OCI-LY7 (cell line): ENCODE measurements around the gene RASSF4. TPM values are rescaled to one million over a fixed set of nuclear protein-coding genes. Genes with fewer than 3 reads are reported as not detected.
A peak's percentile ranks its signal among the peaks of the same experiment; 100 is the strongest.

ENCODE experiments used
- BruUV-seq: library from RNA; stranded (reverse); fragments of 400-500 nt; replicated peaks from 2 replicates; lab custom pipeline; 2021; lab: Mats Ljungman, UMichigan
- CTCF ChIA-PET: fragments of 300-600 bp; sonication (Branson Sonifier 250); formaldehyde crosslinking; loops from one replicate; lab custom pipeline; 2022; ENCODE audit warnings: antibody characterized with exemption; ENCODE audit not compliant: unreplicated experiment; lab: Charles Lee
- POLR2A ChIA-PET: fragments of 300-600 bp; sonication (Branson Sonifier 250); formaldehyde crosslinking; loops from one replicate; lab custom pipeline; 2022; ENCODE audit warnings: antibody characterized with exemption; lab: Charles Lee
- DNase-seq: peaks from one replicate; pipeline ENCODE4 v3.0.0-alpha.2; 2015; ENCODE audit warnings: low spot score
- H2AFZ ChIP-seq: fragments of 200-600 bp; sonication (generic), shearing (Covaris generic); 2 replicates; pipeline ENCODE4 v1.6.1; 2014; ENCODE audit warnings: mild to moderate bottlenecking, antibody characterized with exemption, low read length, moderate library complexity
- H3K27ac ChIP-seq: fragments of 200-600 bp; sonication (generic); 2 replicates; pipeline ENCODE4 v1.5.1; 2014; ENCODE audit warnings: mixed run types, low read depth, mild to moderate bottlenecking, moderate library complexity, low read length, inconsistent platforms; ENCODE audit not compliant: poor library complexity, severe bottlenecking
- H3K36me3 ChIP-seq: fragments of 200-600 bp; sonication (generic); 2 replicates; pipeline ENCODE4 v1.6.1; 2014; ENCODE audit warnings: mild to moderate bottlenecking, antibody characterized with exemption, low read length, moderate library complexity, mixed read lengths; ENCODE audit not compliant: insufficient read depth
- H3K4me1 ChIP-seq: fragments of 200-600 bp; sonication (generic); 2 replicates; pipeline ENCODE4 v1.5.1; 2014; ENCODE audit warnings: mild to moderate bottlenecking, low read length; ENCODE audit not compliant: insufficient read depth, poor library complexity, severe bottlenecking
- H3K4me2 ChIP-seq: fragments of 200-600 bp; sonication (generic); 2 replicates; pipeline ENCODE4 v1.6.1; 2014; ENCODE audit warnings: mild to moderate bottlenecking, low read length
- H3K4me3 ChIP-seq: fragments of 200-600 bp; sonication (generic); 2 replicates; pipeline ENCODE4 v1.5.1; 2014; ENCODE audit warnings: mild to moderate bottlenecking, low read depth, low read length; ENCODE audit not compliant: poor library complexity, severe bottlenecking
- H3K79me2 ChIP-seq: fragments of 200-600 bp; sonication (generic); 2 replicates; pipeline ENCODE4 v1.6.1; 2016; ENCODE audit warnings: low read depth, mild to moderate bottlenecking, low read length, moderate library complexity, mixed read lengths; ENCODE audit not compliant: insufficient read depth
- H3K9me2 ChIP-seq: fragments of 200-600 bp; sonication (generic); 2 replicates; pipeline ENCODE4 v1.6.1; 2016; ENCODE audit warnings: mild to moderate bottlenecking, low read length, mixed read lengths; ENCODE audit not compliant: insufficient read depth
- H3K9me3 ChIP-seq: fragments of 200-600 bp; sonication (generic); 2 replicates; pipeline ENCODE4 v1.6.1; 2014; ENCODE audit warnings: mild to moderate bottlenecking, mixed run types, low read length, mixed read lengths
- H4K20me1 ChIP-seq: fragments of 200-600 bp; sonication (generic); 2 replicates; pipeline ENCODE4 v1.6.1; 2014; ENCODE audit warnings: mild to moderate bottlenecking, antibody characterized with exemption, low read length, moderate library complexity, mixed read lengths; ENCODE audit not compliant: insufficient read depth
- CTCF ChIP-seq: fragments of 200-600 bp; sonication (generic); conservative IDR thresholded peaks from 2 replicates; pipeline ENCODE4 v1.5.1; 2014; ENCODE audit warnings: mild to moderate bottlenecking, antibody characterized with exemption, low read length, moderate library complexity, mixed read lengths
- EZH2phosphoT487 ChIP-seq: fragments of 200-600 bp; sonication (generic); IDR thresholded peaks from 2 replicates; pipeline ENCODE4 v1.6.1; 2018; ENCODE audit warnings: low read depth, borderline replicate concordance, mild to moderate bottlenecking, mixed run types, antibody characterized with exemption, low read length, moderate library complexity, mixed read lengths
- intact Hi-C: fragments of 100-400 bp; cut with micrococcal nuclease; formaldehyde crosslinking; loops from one replicate; pipeline ENCODE4 v1.10.0; 2022; ENCODE audit not compliant: unreplicated experiment
- total RNA-seq, 2 experiments: library from RNA; depleted of rRNA in 1 of 2; stranded (reverse); fragments of >200 nt in 1 of 2; shearing (Covaris generic) in 1 of 2; gene quantifications; 2 replicates each; pipeline ENCODE4 v1.2.3, GENCODE V29; 2014 to 2022

The RASSF4 gene
- total RNA-seq, 2 experiments from 2014 or later, result 2.6 to 5.3 TPM

GRCh38 chr10:44968500-44969400 lies 9.1 kb downstream of the RASSF4 start:
- Histone ChIP-seq H3K4me1 (peaks cover 59% of the 10 kb centered on the region), H3K4me2 (peak overlapping the region; percentile 33), H3K36me3 (no peaks in the 10 kb centered on the region), H3K4me3 (no peak overlapping the region), H2AFZ (peak overlapping the region; percentile 70; the same call in 1 of the 2 replicates), H3K79me2 (no peaks in the 10 kb centered on the region), H4K20me1 (no peaks in the 10 kb centered on the region), H3K9me2 (no peaks in the 10 kb centered on the region), H3K27ac (no peak overlapping the region), H3K9me3 (no peaks in the 10 kb centered on the region)
- CTCF ChIA-PET, result no interaction called here
- POLR2A ChIA-PET, result no interaction called here
- intact Hi-C loops, result no loop called here
- TF ChIP-seq CTCF (no peak), EZH2phosphoT487 (no peak)
- no TSS peak for BruUV-seq
- no peak for DNase-seq

GRCh38 chr10:44969854-44970253 lies 10.3 kb downstream of the RASSF4 start:
- POLR2A ChIA-PET, result no interaction called here
- no TSS peak for BruUV-seq
- Histone ChIP-seq H3K27ac (no peak overlapping the region), H2AFZ (no peak overlapping the region), H4K20me1 (no peaks in the 10 kb centered on the region), H3K4me1 (peaks cover 58% of the 10 kb centered on the region), H3K36me3 (no peaks in the 10 kb centered on the region), H3K79me2 (no peaks in the 10 kb centered on the region), H3K4me2 (no peak overlapping the region), H3K4me3 (no peak overlapping the region), H3K9me3 (no peaks in the 10 kb centered on the region), H3K9me2 (no peaks in the 10 kb centered on the region)
- intact Hi-C loops, result no loop called here
- DNase-seq, result no peak
- CTCF ChIA-PET, result no interaction called here
- no peak for TF ChIP-seq CTCF
- TF ChIP-seq EZH2phosphoT487, result no peak

GRCh38 chr10:44970812-44971395 lies 11.3 kb downstream of the RASSF4 start:
- Histone ChIP-seq H2AFZ (no peak overlapping the region), H3K27ac (no peak overlapping the region), H3K4me2 (no peak overlapping the region), H3K4me1 (peaks cover 48% of the 10 kb centered on the region), H3K79me2 (no peaks in the 10 kb centered on the region), H3K9me2 (no peaks in the 10 kb centered on the region), H3K36me3 (no peaks in the 10 kb centered on the region), H3K9me3 (no peaks in the 10 kb centered on the region), H4K20me1 (no peaks in the 10 kb centered on the region), H3K4me3 (no peak overlapping the region)
- BruUV-seq, result no TSS peak
- ChIA-PET POLR2A (no interaction called here), CTCF (no interaction called here)
- TF ChIP-seq EZH2phosphoT487 (no peak), CTCF (no peak)
- DNase-seq, result no peak
- intact Hi-C loops, result no loop called here
